Suprapubic skin (tissue), 4 donors: Measurements from ENCODE around the gene SYT10.

Experiments used
- EP300 ChIP-seq: sonication (generic); formaldehyde crosslinking; IDR thresholded peaks from one replicate; pipeline ENCODE4 v1.6.1; 2017; ENCODE audit warnings: antibody characterized with exemption
- POLR2A ChIP-seq, 2 donors: fragments of 450-650 bp; IDR thresholded peaks; one replicate each; pipeline ENCODE4 v1.6.1; 2017; ENCODE audit warnings: antibody characterized with exemption in 2 of 2, mild to moderate bottlenecking in 2 of 2, moderate library complexity in 2 of 2
- POLR2AphosphoS5 ChIP-seq, 3 donors: sonication (generic); formaldehyde crosslinking; IDR thresholded peaks; one replicate each; pipeline ENCODE4 v1.6.1; 2017; ENCODE audit warnings: antibody characterized with exemption in 3 of 3
- TF ChIP-seq, protein P1 (sequence below), 2 donors: fragments of 200-600 bp in 1 of 2; fragments of 450-650 bp in 1 of 2; sonication (generic) in 1 of 2; IDR thresholded peaks; one replicate each; pipeline ENCODE4 v1.5.1; 2016 to 2019; ENCODE audit warnings: antibody characterized with exemption in 2 of 2, mild to moderate bottlenecking in 1 of 2, moderate library complexity in 1 of 2

DNA sequence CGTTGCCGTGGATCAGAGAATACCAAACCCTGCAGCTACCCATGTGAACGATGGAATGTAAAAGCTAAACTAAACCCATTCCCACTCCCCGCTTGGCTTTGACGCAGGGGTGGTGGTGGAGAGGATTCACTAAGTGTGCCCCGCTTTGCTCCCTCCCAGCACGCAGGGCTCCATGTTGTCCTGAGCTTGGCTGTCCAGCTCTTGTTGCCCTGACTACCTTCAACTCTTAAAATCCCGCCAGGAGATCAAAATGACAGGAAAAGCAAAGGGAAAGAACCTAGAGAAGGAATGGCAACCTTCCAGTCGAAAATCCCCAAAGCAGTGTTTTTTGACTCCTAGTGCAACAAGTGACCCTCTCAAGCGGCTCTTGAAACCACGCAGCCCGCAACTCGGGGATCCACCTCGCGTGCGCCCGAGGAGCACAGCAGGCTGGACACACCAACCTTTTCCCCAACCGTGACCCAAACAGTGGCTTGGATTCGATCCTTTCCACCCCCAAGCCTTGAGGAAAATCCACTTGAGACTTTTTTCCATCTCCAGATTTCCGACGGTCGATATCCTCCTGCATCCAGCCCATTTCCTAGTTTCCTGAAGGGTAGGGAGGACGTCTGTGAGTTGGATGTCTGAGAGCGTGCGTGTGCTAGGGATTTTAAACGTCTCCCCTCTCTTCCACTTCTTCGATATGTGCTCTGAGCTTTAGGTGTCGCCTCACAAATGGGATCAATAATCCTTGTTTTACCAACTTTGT, 1.4 kb downstream of the SYT10 start:
- TF ChIP-seq, protein P1, sequence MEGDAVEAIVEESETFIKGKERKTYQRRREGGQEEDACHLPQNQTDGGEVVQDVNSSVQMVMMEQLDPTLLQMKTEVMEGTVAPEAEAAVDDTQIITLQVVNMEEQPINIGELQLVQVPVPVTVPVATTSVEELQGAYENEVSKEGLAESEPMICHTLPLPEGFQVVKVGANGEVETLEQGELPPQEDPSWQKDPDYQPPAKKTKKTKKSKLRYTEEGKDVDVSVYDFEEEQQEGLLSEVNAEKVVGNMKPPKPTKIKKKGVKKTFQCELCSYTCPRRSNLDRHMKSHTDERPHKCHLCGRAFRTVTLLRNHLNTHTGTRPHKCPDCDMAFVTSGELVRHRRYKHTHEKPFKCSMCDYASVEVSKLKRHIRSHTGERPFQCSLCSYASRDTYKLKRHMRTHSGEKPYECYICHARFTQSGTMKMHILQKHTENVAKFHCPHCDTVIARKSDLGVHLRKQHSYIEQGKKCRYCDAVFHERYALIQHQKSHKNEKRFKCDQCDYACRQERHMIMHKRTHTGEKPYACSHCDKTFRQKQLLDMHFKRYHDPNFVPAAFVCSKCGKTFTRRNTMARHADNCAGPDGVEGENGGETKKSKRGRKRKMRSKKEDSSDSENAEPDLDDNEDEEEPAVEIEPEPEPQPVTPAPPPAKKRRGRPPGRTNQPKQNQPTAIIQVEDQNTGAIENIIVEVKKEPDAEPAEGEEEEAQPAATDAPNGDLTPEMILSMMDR (IDR thresholded peaks at IDR 0.05): no peak
- TF ChIP-seq POLR2AphosphoS5 (IDR thresholded peaks at IDR 0.05): no peak
- TF ChIP-seq POLR2A (IDR thresholded peaks at IDR 0.05): no peak
- TF ChIP-seq EP300: no peak
